Keratinocyte (primary cell): ENCODE data around the gene PDZD7. TPM values are rescaled to one million over a fixed set of nuclear protein-coding genes. Genes with fewer than 3 reads are reported as not detected.

ENCODE experiments used
- DNase-seq: peaks from one replicate; pipeline ENCODE4 v3.0.0-alpha.2; 2011; ENCODE audit warnings: low read depth, missing footprints, low spot score
- FAIRE-seq: peaks from 2 replicates; lab custom pipeline; 2011; peaks lifted over from hg19 to GRCh38; lab: Jason Lieb, UNC
- H2AFZ ChIP-seq: 2 replicates; pipeline ENCODE4 v1.6.0; 2012; ENCODE audit warnings: low read length, control low read depth, inconsistent platforms; ENCODE audit not compliant: control insufficient read depth
- H3K27ac ChIP-seq: 2 replicates; pipeline ENCODE4 v1.5.1; 2011; ENCODE audit warnings: low read length; ENCODE audit not compliant: control insufficient read depth, insufficient read depth
- H3K27me3 ChIP-seq: 3 replicates; pipeline ENCODE4 v1.6.0; 2011; ENCODE audit warnings: low read length; ENCODE audit not compliant: control insufficient read depth, insufficient read depth; ENCODE audit errors: extremely low read depth
- H3K36me3 ChIP-seq, 2 experiments: 2 replicates in 1 of 2; 3 replicates in 1 of 2; pipeline ENCODE4 v1.5.1; 2011; ENCODE audit warnings: low read length in 2 of 2, mild to moderate bottlenecking in 1 of 2; ENCODE audit not compliant: control insufficient read depth in 2 of 2, insufficient read depth in 2 of 2; ENCODE audit errors: extremely low read depth in 1 of 2
- H3K4me1 ChIP-seq: 3 replicates; pipeline ENCODE4 v1.5.1; 2011; ENCODE audit warnings: low read length; ENCODE audit not compliant: control insufficient read depth, insufficient read depth; ENCODE audit errors: extremely low read depth
- H3K4me2 ChIP-seq: 3 replicates; pipeline ENCODE4 v1.6.0; 2011; ENCODE audit warnings: low read depth, low read length; ENCODE audit not compliant: control insufficient read depth, insufficient read depth; ENCODE audit errors: extremely low read depth
- H3K4me3 ChIP-seq, 3 experiments: fragments of 200-600 bp in 1 of 3; sonication (generic) in 1 of 3; 2 replicates in 2 of 3; 3 replicates in 1 of 3; pipeline ENCODE4 v1.5.1; 2011 to 2016; ENCODE audit warnings: low read length in 3 of 3, mild to moderate bottlenecking in 3 of 3, control low read depth in 2 of 3, inconsistent platforms in 1 of 3, low read depth in 1 of 3, mixed read lengths in 1 of 3, mixed run types in 1 of 3, moderate library complexity in 1 of 3; ENCODE audit not compliant: control insufficient read depth in 2 of 3, insufficient read depth in 2 of 3; ENCODE audit errors: extremely low read depth in 1 of 3
- H3K79me2 ChIP-seq: 2 replicates; pipeline ENCODE4 v1.6.0; 2012; ENCODE audit warnings: low read length; ENCODE audit not compliant: control insufficient read depth, insufficient read depth
- H3K9ac ChIP-seq: 3 replicates; pipeline ENCODE4 v1.6.0; 2011; ENCODE audit warnings: low read length; ENCODE audit not compliant: control insufficient read depth, insufficient read depth; ENCODE audit errors: extremely low read depth
- H3K9me1 ChIP-seq: 3 replicates; pipeline ENCODE4 v1.6.0; 2011; ENCODE audit warnings: low read length; ENCODE audit not compliant: control insufficient read depth, insufficient read depth; ENCODE audit errors: extremely low read depth
- H3K9me3 ChIP-seq: 2 replicates; pipeline ENCODE4 v1.5.1; 2012; ENCODE audit warnings: low read depth, low read length; ENCODE audit not compliant: control insufficient read depth
- H4K20me1 ChIP-seq: 3 replicates; pipeline ENCODE4 v1.6.0; 2011; ENCODE audit warnings: low read length; ENCODE audit not compliant: control insufficient read depth, insufficient read depth; ENCODE audit errors: extremely low read depth
- EZH2 ChIP-seq: IDR thresholded peaks from one replicate; pipeline ENCODE4 v1.6.1; 2012; ENCODE audit warnings: inconsistent platforms, mild to moderate bottlenecking, low read length, moderate library complexity
- dilution Hi-C: fragments of 300-500 bp; cut with MboI; formaldehyde crosslinking; loops from one replicate; pipeline ENCODE4 v1.7.0; 2020; ENCODE audit warnings: low sequenced_read_pairs; ENCODE audit not compliant: extremely low pct_ligation_motif_present
- polyA plus RNA-seq, 5 experiments: library from polyadenylated mRNA; depleted of rRNA in 3 of 5; stranded (reverse) in 3 of 5; stranded (forward) in 1 of 5; unstranded in 1 of 5; fragments of >200 nt; gene quantifications; 1 replicate in 1 of 5; 2 replicates in 3 of 5; 3 replicates in 1 of 5; pipeline versions ENCODE4 v1.2.1 to v1.2.3, GENCODE V29; 2011 to 2012; ENCODE audit warnings: missing spikeins in 2 of 5, low read depth in 1 of 5, low replicate concordance in 1 of 5
- TF ChIP-seq, protein P1 (sequence below), 3 experiments: IDR thresholded peaks in 1 of 3; conservative IDR thresholded peaks in 1 of 3; optimal IDR thresholded peaks in 1 of 3; 2 replicates in 2 of 3; 3 replicates in 1 of 3; pipeline versions ENCODE3 to v1.5.1; 2011; ENCODE audit warnings: low read length in 3 of 3, mild to moderate bottlenecking in 3 of 3, moderate library complexity in 2 of 3, control low read depth in 1 of 3, inconsistent platforms in 1 of 3; ENCODE audit not compliant: insufficient read depth in 2 of 3; ENCODE audit errors: extremely low read depth in 1 of 3

Gene PDZD7
- polyA plus RNA-seq, 1 donor (not counting 4 experiments of a cell fraction or from before 2014, with no cell fraction given): 0.54 TPM

DNA sequence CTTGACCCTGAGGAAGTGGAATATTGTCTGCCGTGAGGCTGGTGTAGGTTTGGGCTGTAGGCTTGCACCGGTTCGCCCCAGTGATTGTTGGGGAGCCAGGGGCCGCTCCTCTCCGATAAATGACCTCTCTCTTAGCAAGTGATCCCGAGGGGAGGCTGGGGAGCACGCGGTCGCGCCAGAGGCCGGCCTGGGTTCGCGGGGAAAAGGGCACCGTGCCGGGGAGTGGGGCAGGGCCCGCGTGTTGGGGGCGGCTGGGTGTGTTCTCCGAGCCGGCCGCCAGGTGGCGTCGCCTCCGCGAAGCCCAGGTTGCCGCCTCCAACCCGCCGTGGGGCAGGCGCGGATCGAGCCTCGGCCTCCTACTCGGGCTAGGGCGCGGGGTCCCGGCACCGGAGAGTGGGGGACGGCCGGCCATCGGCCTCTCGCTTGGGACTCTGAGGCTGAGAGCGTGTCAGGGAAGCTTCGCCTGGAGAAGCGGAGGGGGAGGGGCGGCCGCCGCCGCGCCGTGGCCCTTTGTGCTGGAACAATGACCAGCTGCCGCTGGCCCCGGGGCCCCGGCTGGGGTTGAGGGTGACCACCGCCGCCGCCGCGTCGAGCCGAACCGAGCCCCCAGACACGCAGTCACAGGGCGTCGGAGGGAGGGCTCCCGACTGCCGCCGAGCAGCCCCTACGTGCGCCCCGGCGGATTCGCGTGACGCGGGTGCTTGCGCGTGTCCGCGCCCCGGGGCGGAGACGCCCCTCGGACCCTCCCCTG, 31.8 kb downstream of the PDZD7 start:
- DNase-seq (peak; percentile 33), FAIRE-seq (no peak)
- H3K4me1 ChIP-seq: peaks cover 17% of the 10 kb centered on the region
- H3K4me3 ChIP-seq: peak overlapping the region; percentile 76 to 90 (median 82)
- dilution Hi-C loops: no loop called here
- H3K9me1 ChIP-seq: no peaks in the 10 kb centered on the region
- H3K27ac ChIP-seq: peak overlapping the region; percentile 73
- H3K27me3 ChIP-seq: no peaks in the 10 kb centered on the region
- peak overlapping the region; percentile 93 for H3K9ac ChIP-seq
- H3K79me2 ChIP-seq: peaks cover 26% of the 10 kb centered on the region
- peaks cover 9 to 14% of the 10 kb centered on the region in 2 experiments for H3K36me3 ChIP-seq
- TF ChIP-seq, protein P1, sequence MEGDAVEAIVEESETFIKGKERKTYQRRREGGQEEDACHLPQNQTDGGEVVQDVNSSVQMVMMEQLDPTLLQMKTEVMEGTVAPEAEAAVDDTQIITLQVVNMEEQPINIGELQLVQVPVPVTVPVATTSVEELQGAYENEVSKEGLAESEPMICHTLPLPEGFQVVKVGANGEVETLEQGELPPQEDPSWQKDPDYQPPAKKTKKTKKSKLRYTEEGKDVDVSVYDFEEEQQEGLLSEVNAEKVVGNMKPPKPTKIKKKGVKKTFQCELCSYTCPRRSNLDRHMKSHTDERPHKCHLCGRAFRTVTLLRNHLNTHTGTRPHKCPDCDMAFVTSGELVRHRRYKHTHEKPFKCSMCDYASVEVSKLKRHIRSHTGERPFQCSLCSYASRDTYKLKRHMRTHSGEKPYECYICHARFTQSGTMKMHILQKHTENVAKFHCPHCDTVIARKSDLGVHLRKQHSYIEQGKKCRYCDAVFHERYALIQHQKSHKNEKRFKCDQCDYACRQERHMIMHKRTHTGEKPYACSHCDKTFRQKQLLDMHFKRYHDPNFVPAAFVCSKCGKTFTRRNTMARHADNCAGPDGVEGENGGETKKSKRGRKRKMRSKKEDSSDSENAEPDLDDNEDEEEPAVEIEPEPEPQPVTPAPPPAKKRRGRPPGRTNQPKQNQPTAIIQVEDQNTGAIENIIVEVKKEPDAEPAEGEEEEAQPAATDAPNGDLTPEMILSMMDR (optimal IDR thresholded peaks at IDR 0.05 in 1 of 3, IDR thresholded peaks at IDR 0.05 in 1 of 3, conservative IDR thresholded peaks at IDR 0.05 in 1 of 3; ENCODE audit: extremely low read depth in 1 of 3, insufficient read depth in 2 of 3, low read length in 3 of 3): peak in 2 of 3 experiments; percentile 89 to 93
- TF ChIP-seq EZH2: no peak
- H3K9me3 ChIP-seq: no peaks in the 10 kb centered on the region
- no peaks in the 10 kb centered on the region for H4K20me1 ChIP-seq
- H3K4me2 ChIP-seq: peak overlapping the region; percentile 93
- H2AFZ ChIP-seq: peak overlapping the region; percentile 73

DNA sequence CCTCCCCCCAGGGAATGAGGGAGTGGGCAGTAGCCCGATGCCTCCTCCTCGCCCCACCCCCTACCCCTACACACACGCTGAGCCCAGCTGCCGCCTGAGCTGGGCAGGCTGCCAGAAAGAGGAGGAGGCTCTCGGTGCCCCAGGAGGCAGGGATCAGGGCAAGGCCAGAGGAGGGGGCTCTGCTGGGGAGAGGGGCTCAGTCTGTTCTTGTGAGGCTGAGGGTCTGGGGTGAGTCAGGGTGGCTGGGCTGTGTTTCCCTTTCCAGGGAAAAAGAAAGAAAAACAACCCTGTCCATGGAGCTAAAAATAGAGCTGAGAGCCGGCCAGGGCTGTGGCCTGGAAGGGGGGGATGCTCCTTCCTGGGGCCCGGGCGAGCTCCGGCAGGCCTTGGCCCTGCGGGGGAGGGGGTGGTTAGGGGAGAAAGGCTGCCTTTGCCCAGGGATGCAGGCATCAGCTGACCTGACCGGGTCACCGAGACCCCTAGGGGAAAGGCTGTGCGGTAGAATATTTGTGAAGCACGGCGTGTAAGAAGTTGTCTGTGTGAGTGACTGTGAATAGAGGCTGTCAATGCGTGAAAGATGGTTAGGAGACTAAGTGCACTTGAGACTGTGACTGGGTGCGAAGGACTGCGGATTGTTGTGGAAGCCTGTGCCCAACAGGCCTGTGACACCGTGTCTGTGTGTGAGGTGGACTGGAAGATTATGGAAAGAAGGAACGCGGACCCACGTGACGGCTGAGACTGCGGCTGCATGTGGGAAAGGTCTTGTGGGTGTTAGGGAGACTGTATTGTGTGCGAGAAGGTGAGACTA, 32.5 kb downstream of the PDZD7 start:
- H3K4me1 ChIP-seq: peaks cover 17% of the 10 kb centered on the region
- H2AFZ ChIP-seq: peak overlapping the region; percentile 73
- peak; percentile 45 for DNase-seq
- FAIRE-seq: peak; percentile 29
- no peaks in the 10 kb centered on the region for H3K9me3 ChIP-seq
- H3K27ac ChIP-seq: peak overlapping the region; percentile 73
- H3K36me3 ChIP-seq: peaks cover 9 to 15% of the 10 kb centered on the region in 2 experiments
- peak overlapping the region; percentile 76 to 90 (median 82) for H3K4me3 ChIP-seq
- TF ChIP-seq EZH2: no peak
- TF ChIP-seq, protein P1 (optimal IDR thresholded peaks at IDR 0.05 in 1 of 3, IDR thresholded peaks at IDR 0.05 in 1 of 3, conservative IDR thresholded peaks at IDR 0.05 in 1 of 3; ENCODE audit: extremely low read depth in 1 of 3, insufficient read depth in 2 of 3, low read length in 3 of 3): no peak
- H3K79me2 ChIP-seq: peaks cover 26% of the 10 kb centered on the region
- H3K4me2 ChIP-seq: peak overlapping the region; percentile 93
- H3K27me3 ChIP-seq: no peaks in the 10 kb centered on the region
- peak overlapping the region; percentile 93 for H3K9ac ChIP-seq
- H4K20me1 ChIP-seq: no peaks in the 10 kb centered on the region
- H3K9me1 ChIP-seq: no peaks in the 10 kb centered on the region
- dilution Hi-C loops: no loop called here
